HG03439 (cell line): ENCODE measurements around the gene SMPDL3B.

ENCODE experiments used
- ATAC-seq: cut with Tn5 transposase; IDR thresholded peaks from one replicate; pipeline ENCODE4 v1.9.1; 2021; ENCODE audit warnings: mild to moderate bottlenecking, moderate library complexity; ENCODE audit not compliant: unreplicated experiment

Gene SMPDL3B

GRCh38 chr1:27940297-27940696 is 5.5 kb downstream of the SMPDL3B start:
- no peak for ATAC-seq

GRCh38 chr1:27940870-27941560 is 6.2 kb downstream of the SMPDL3B start:
- ATAC-seq, result no peak

- no peak for ATAC-seq
Measured at GRCh38 chr1:27941671-27942540, 7.1 kb downstream of the SMPDL3B start.

GRCh38 chr1:27945020-27945419 is 10.2 kb downstream of the SMPDL3B start:
- ATAC-seq, result no peak

- no peak for ATAC-seq
Measured at GRCh38 chr1:27949027-27949426, 14.2 kb downstream of the SMPDL3B start.

GRCh38 chr1:27951396-27951795 is 16.6 kb downstream of the SMPDL3B start:
- no peak for ATAC-seq

- no peak for ATAC-seq
Measured at GRCh38 chr1:27952147-27952546, 17.3 kb downstream of the SMPDL3B start.

- ATAC-seq, result no peak
Measured at GRCh38 chr1:27954186-27954585, 19.4 kb downstream of the SMPDL3B start.

GRCh38 chr1:27955076-27955475 is 20.3 kb downstream of the SMPDL3B start:
- no peak for ATAC-seq

GRCh38 chr1:27956761-27957160 is 22.0 kb downstream of the SMPDL3B start:
- ATAC-seq, result no peak

GRCh38 chr1:27957655-27958054 is 22.9 kb downstream of the SMPDL3B start:
- no peak for ATAC-seq

GRCh38 chr1:27958513-27958912 is 23.7 kb downstream of the SMPDL3B start:
- no peak for ATAC-seq

GRCh38 chr1:27959792-27960603 is 25.2 kb downstream of the SMPDL3B start, which contains the start of gene XKR8:
XKR8 (plus strand) TSS chr1:27959973; CDS start chr1:27960070, 97 bp downstream.
- ATAC-seq, result peak; percentile 77

- no peak for ATAC-seq
Measured at GRCh38 chr1:27960762-27961645, 26.2 kb downstream of the SMPDL3B start.

GRCh38 chr1:27961646-27962221 is 26.9 kb downstream of the SMPDL3B start:
- ATAC-seq, result no peak

GRCh38 chr1:27963393-27963792 is 28.6 kb downstream of the SMPDL3B start:
- ATAC-seq, result no peak

GRCh38 chr1:27966402-27967105 is 31.8 kb downstream of the SMPDL3B start:
- ATAC-seq, result no peak

- no peak for ATAC-seq
Measured at GRCh38 chr1:27967106-27967883, 32.5 kb downstream of the SMPDL3B start.
